Neural cell (in vitro differentiated cells): Measurements from ENCODE around the gene CASKIN1. TPM values are rescaled to one million over a fixed set of nuclear protein-coding genes. Genes with fewer than 3 reads are reported as not detected.

ENCODE experiments used
- H2AFZ ChIP-seq: fragments of 200-600, 300-800 bp; sonication (generic), shearing (Covaris generic); 2 replicates; pipeline ENCODE4 v1.6.0; 2014; ENCODE audit warnings: low read depth, mild to moderate bottlenecking, antibody characterized with exemption, low read length, moderate library complexity
- H3F3A ChIP-seq: fragments of 200-600 bp; shearing (Covaris generic); 2 replicates; pipeline ENCODE4 v1.6.1; 2016; ENCODE audit warnings: mild to moderate bottlenecking, moderate library complexity, mixed read lengths, antibody characterized with exemption, low read length; ENCODE audit not compliant: insufficient read depth, poor library complexity, severe bottlenecking
- H3K27ac ChIP-seq: fragments of 200-600, 300-800 bp; sonication (generic), shearing (Covaris generic); 2 replicates; pipeline ENCODE4 v1.5.1; 2014; ENCODE audit warnings: mild to moderate bottlenecking, low read length, moderate library complexity
- H3K27me3 ChIP-seq: fragments of 300-800, 200-600 bp; sonication (generic), shearing (Covaris generic); 2 replicates; pipeline ENCODE4 v1.6.0; 2014; ENCODE audit warnings: mild to moderate bottlenecking, low read depth, low read length, moderate library complexity; ENCODE audit not compliant: insufficient read depth
- H3K36me3 ChIP-seq: fragments of 300-800, 200-600 bp; sonication (generic), shearing (Covaris generic); 2 replicates; pipeline ENCODE4 v1.5.1; 2014; ENCODE audit warnings: mild to moderate bottlenecking, antibody characterized with exemption, low read length, moderate library complexity; ENCODE audit not compliant: insufficient read depth
- H3K4me2 ChIP-seq: fragments of 300-800, 200-600 bp; sonication (generic), shearing (Covaris generic); 2 replicates; pipeline ENCODE4 v1.6.0; 2014; ENCODE audit warnings: mild to moderate bottlenecking, low read length
- H3K4me3 ChIP-seq: fragments of 300-800, 200-600 bp; sonication (generic), shearing (Covaris generic); 2 replicates; pipeline ENCODE4 v1.5.1; 2014; ENCODE audit warnings: mild to moderate bottlenecking, low read length, moderate library complexity
- H3K79me2 ChIP-seq: fragments of 200-600 bp; shearing (Covaris generic); replicated peaks from 2 replicates; pipeline ENCODE4 v1.6.0; 2014; ENCODE audit warnings: mild to moderate bottlenecking, low read length, moderate library complexity; ENCODE audit not compliant: insufficient read depth
- H3K9ac ChIP-seq: fragments of 300-800, 200-600 bp; sonication (generic), shearing (Covaris generic); 2 replicates; pipeline ENCODE4 v1.6.1; 2016; ENCODE audit warnings: mild to moderate bottlenecking, low read length, mixed read lengths
- H3K9me2 ChIP-seq: fragments of 200-600 bp; shearing (Covaris generic); 2 replicates; pipeline ENCODE4 v1.6.1; 2016; ENCODE audit warnings: mild to moderate bottlenecking, low read length, mixed read lengths; ENCODE audit not compliant: insufficient read depth
- H3K9me3 ChIP-seq: fragments of 200-600, 300-800 bp; sonication (generic), shearing (Covaris generic); 2 replicates; pipeline ENCODE4 v1.6.1; 2016; ENCODE audit warnings: mild to moderate bottlenecking, mixed run types, low read length, moderate library complexity, mixed read lengths
- H4K20me1 ChIP-seq: fragments of 200-600 bp; shearing (Covaris generic); 2 replicates; pipeline ENCODE4 v1.6.1; 2016; ENCODE audit warnings: mild to moderate bottlenecking, mixed run types; ENCODE audit not compliant: insufficient read depth
- EP300 ChIP-seq: fragments of 450-650 bp; conservative IDR thresholded peaks from 2 replicates; pipeline ENCODE4 v1.6.1; 2014; ENCODE audit warnings: antibody characterized with exemption, mild to moderate bottlenecking, moderate library complexity; ENCODE audit not compliant: poor library complexity, severe bottlenecking
- EZH2 ChIP-seq: fragments of 200-600, 300-800 bp; shearing (Covaris generic), sonication (generic); IDR thresholded peaks from 2 replicates; pipeline ENCODE4 v1.6.1; 2014; ENCODE audit warnings: antibody characterized with exemption, low read length, borderline replicate concordance, mild to moderate bottlenecking; ENCODE audit not compliant: insufficient read depth, poor library complexity, severe bottlenecking
- MXI1 ChIP-seq: fragments of 450-650 bp; conservative IDR thresholded peaks from 2 replicates; pipeline ENCODE4 v1.6.1; 2014; ENCODE audit warnings: antibody characterized with exemption, mild to moderate bottlenecking; ENCODE audit not compliant: poor library complexity, severe bottlenecking
- POLR2AphosphoS5 ChIP-seq: IDR thresholded peaks from 2 replicates; pipeline ENCODE4 v1.6.1; 2012
- RAD21 ChIP-seq: fragments of 450-650 bp; conservative IDR thresholded peaks from 2 replicates; pipeline ENCODE4 v1.6.1; 2014; ENCODE audit warnings: antibody characterized with exemption, mild to moderate bottlenecking, moderate library complexity
- REST ChIP-seq: IDR thresholded peaks from 2 replicates; pipeline ENCODE4 v1.6.1; 2012; ENCODE audit warnings: borderline replicate concordance
- SMC3 ChIP-seq: fragments of 450-650 bp; conservative IDR thresholded peaks from 2 replicates; pipeline ENCODE4 v1.6.1; 2014; ENCODE audit warnings: antibody characterized with exemption, mild to moderate bottlenecking, moderate library complexity; ENCODE audit not compliant: poor library complexity
- TAF1 ChIP-seq: IDR thresholded peaks from 2 replicates; pipeline ENCODE4 v1.6.1; 2012; ENCODE audit warnings: low read depth
- polyA plus RNA-seq: library from polyadenylated mRNA; depleted of rRNA; stranded (reverse); fragments of >200 nt; gene quantifications from 2 replicates; pipeline ENCODE4 v1.2.3, GENCODE V29; 2014
- TF ChIP-seq, protein P1 (sequence below): fragments of 450-650 bp; IDR thresholded peaks from 2 replicates; pipeline ENCODE4 v1.5.1; 2014; ENCODE audit warnings: antibody characterized with exemption, mild to moderate bottlenecking, moderate library complexity; ENCODE audit not compliant: poor library complexity, severe bottlenecking

CASKIN1 gene
- polyA plus RNA-seq, 1 donor from 2014 or later, result 10.3 TPM

- Histone ChIP-seq H3K79me2 (no peaks in the 10 kb centered on the region), H3K36me3 (no peaks in the 10 kb centered on the region), H3K9me3 (no peaks in the 10 kb centered on the region), H3K4me3 (peak overlapping the region; percentile 46), H3K4me2 (no peak overlapping the region), H3K27ac (peak overlapping the region; percentile 69), H4K20me1 (no peaks in the 10 kb centered on the region), H3K9me2 (no peaks in the 10 kb centered on the region), H3K27me3 (no peaks in the 10 kb centered on the region), H2AFZ (no peak overlapping the region), H3F3A (no peaks in the 10 kb centered on the region), H3K9ac (peak overlapping the region; percentile 45)
- TF ChIP-seq, protein P1, sequence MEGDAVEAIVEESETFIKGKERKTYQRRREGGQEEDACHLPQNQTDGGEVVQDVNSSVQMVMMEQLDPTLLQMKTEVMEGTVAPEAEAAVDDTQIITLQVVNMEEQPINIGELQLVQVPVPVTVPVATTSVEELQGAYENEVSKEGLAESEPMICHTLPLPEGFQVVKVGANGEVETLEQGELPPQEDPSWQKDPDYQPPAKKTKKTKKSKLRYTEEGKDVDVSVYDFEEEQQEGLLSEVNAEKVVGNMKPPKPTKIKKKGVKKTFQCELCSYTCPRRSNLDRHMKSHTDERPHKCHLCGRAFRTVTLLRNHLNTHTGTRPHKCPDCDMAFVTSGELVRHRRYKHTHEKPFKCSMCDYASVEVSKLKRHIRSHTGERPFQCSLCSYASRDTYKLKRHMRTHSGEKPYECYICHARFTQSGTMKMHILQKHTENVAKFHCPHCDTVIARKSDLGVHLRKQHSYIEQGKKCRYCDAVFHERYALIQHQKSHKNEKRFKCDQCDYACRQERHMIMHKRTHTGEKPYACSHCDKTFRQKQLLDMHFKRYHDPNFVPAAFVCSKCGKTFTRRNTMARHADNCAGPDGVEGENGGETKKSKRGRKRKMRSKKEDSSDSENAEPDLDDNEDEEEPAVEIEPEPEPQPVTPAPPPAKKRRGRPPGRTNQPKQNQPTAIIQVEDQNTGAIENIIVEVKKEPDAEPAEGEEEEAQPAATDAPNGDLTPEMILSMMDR, result no peak
These were observed 22.5 kb downstream of the CASKIN1 start for GRCh38 chr16:2173916-2174315.

- Histone ChIP-seq H4K20me1 (no peaks in the 10 kb centered on the region), H3K4me2 (no peak overlapping the region), H3F3A (no peaks in the 10 kb centered on the region), H3K4me3 (no peak overlapping the region), H3K36me3 (no peaks in the 10 kb centered on the region), H3K9me2 (no peaks in the 10 kb centered on the region), H3K79me2 (no peaks in the 10 kb centered on the region), H3K9ac (no peak overlapping the region), H3K27me3 (no peaks in the 10 kb centered on the region), H3K9me3 (no peaks in the 10 kb centered on the region), H3K27ac (no peak overlapping the region), H2AFZ (no peak overlapping the region)
- no peak for TF ChIP-seq SMC3
- TF ChIP-seq MXI1, result no peak
- TF ChIP-seq POLR2AphosphoS5, result no peak
- TF ChIP-seq, protein P1, result no peak
- no peak for TF ChIP-seq RAD21
- no peak for TF ChIP-seq EP300
- no peak for TF ChIP-seq REST
- TF ChIP-seq TAF1, result no peak
- no peak for TF ChIP-seq EZH2
These were observed 23.0 kb downstream of the CASKIN1 start for GRCh38 chr16:2173366-2173765.
